IMR-90 (cell line): ENCODE measurements around the gene SOX6. TPM values are rescaled to one million over a fixed set of nuclear protein-coding genes. Genes with fewer than 3 reads are reported as not detected.

Experiments
- ATAC-seq: fragments of 200-7000 bp; cut with Tn5 transposase; 2 replicates; pipeline ENCODE4 v1.9.1; 2020; ENCODE audit warnings: low read depth, mild to moderate bottlenecking, moderate library complexity
- BruUV-seq: library from RNA; stranded (reverse); fragments of 400-500 nt; replicated peaks from 2 replicates; lab custom pipeline; 2021; lab: Mats Ljungman, UMichigan
- CTCF ChIA-PET: fragments of 300-600 bp; formaldehyde crosslinking; extraction: SDS; loops from one replicate; lab custom pipeline; 2021; ENCODE audit warnings: antibody characterized with exemption; lab: Yijun Ruan, JAX
- POLR2A ChIA-PET: fragments of 300-600 bp; sonication (Branson Sonifier 250); formaldehyde crosslinking; loops from one replicate; lab custom pipeline; 2022; ENCODE audit warnings: antibody characterized with exemption; ENCODE audit not compliant: unreplicated experiment; lab: Charles Lee
- DNase-seq: peaks from one replicate; pipeline ENCODE4 v3.0.0; 2013
- H2AFZ ChIP-seq: replicated peaks from 2 replicates; pipeline ENCODE3; 2013; ENCODE audit warnings: low read length, mild to moderate bottlenecking; ENCODE audit not compliant: poor library complexity
- H2AK5ac ChIP-seq: 2 replicates; pipeline ENCODE4 v1.6.1; 2013; ENCODE audit warnings: low read depth, low read length, inconsistent platforms
- H2AK9ac ChIP-seq: replicated peaks from 2 replicates; pipeline ENCODE3; 2013; ENCODE audit warnings: mild to moderate bottlenecking, low read depth, low read length, moderate library complexity; ENCODE audit not compliant: poor library complexity
- H2BK120ac ChIP-seq: 2 replicates; pipeline ENCODE4 v1.6.1; 2013; ENCODE audit warnings: low read depth, low read length, inconsistent platforms
- H2BK15ac ChIP-seq: 3 replicates; pipeline ENCODE4 v1.6.1; 2013; ENCODE audit warnings: low read depth, low read length, inconsistent platforms
- H2BK20ac ChIP-seq: 2 replicates; pipeline ENCODE4 v1.6.1; 2013; ENCODE audit warnings: low read depth, mild to moderate bottlenecking, inconsistent platforms, low read length, moderate library complexity
- H2BK5ac ChIP-seq: 2 replicates; pipeline ENCODE4 v1.6.1; 2013; ENCODE audit warnings: mild to moderate bottlenecking, low read depth, low read length, inconsistent platforms; ENCODE audit not compliant: poor library complexity, severe bottlenecking
- H3K14ac ChIP-seq: replicated peaks from 2 replicates; pipeline ENCODE4 v1.6.1; 2013; ENCODE audit warnings: low read depth, low read length, inconsistent platforms
- H3K18ac ChIP-seq: 2 replicates; pipeline ENCODE4 v1.6.1; 2013; ENCODE audit warnings: low read depth, low read length, control low read depth
- H3K23ac ChIP-seq: 2 replicates; pipeline ENCODE4 v1.6.1; 2013; ENCODE audit warnings: low read depth, low read length, inconsistent platforms
- H3K27ac ChIP-seq: 2 replicates; pipeline ENCODE4 v1.5.1; 2013; ENCODE audit warnings: mild to moderate bottlenecking, control low read depth, low read length; ENCODE audit not compliant: insufficient read depth
- H3K27me3 ChIP-seq: 2 replicates; pipeline ENCODE4 v1.6.1; 2013; ENCODE audit warnings: low read length; ENCODE audit not compliant: control insufficient read depth, insufficient read depth
- H3K36me3 ChIP-seq: 2 replicates; pipeline ENCODE4 v1.6.1; 2013; ENCODE audit warnings: low read length, mixed read lengths; ENCODE audit not compliant: control insufficient read depth, insufficient read depth
- H3K4ac ChIP-seq: 2 replicates; pipeline ENCODE4 v1.6.1; 2013; ENCODE audit warnings: low read depth, low read length, inconsistent platforms
- H3K4me1 ChIP-seq: 2 replicates; pipeline ENCODE4 v1.6.1; 2013; ENCODE audit warnings: low read length, mixed read lengths; ENCODE audit not compliant: control insufficient read depth, insufficient read depth
- H3K4me2 ChIP-seq: 2 replicates; pipeline ENCODE4 v1.6.1; 2013; ENCODE audit warnings: low read depth, mild to moderate bottlenecking, control low read depth, low read length, moderate library complexity
- H3K4me3 ChIP-seq: 2 replicates; pipeline ENCODE4 v1.5.1; 2013; ENCODE audit warnings: low read depth, mild to moderate bottlenecking, control low read depth, low read length, moderate library complexity; ENCODE audit not compliant: insufficient read depth
- H3K56ac ChIP-seq: 2 replicates; pipeline ENCODE4 v1.6.1; 2013; ENCODE audit warnings: low read length, inconsistent platforms; ENCODE audit not compliant: insufficient read depth; ENCODE audit errors: extremely low read depth
- H3K79me1 ChIP-seq, 2 experiments: 2 replicates each; pipeline ENCODE4 v1.6.1; 2013; ENCODE audit warnings: low read length in 2 of 2, inconsistent platforms in 1 of 2, low read depth in 1 of 2
- H3K9ac ChIP-seq: 2 replicates; pipeline ENCODE4 v1.6.1; 2013; ENCODE audit warnings: low read depth, low read length, control low read depth
- H3K9me1 ChIP-seq: 2 replicates; pipeline ENCODE4 v1.6.1; 2013; ENCODE audit warnings: low read length, inconsistent platforms; ENCODE audit not compliant: insufficient read depth
- H3K9me3 ChIP-seq: 2 replicates; pipeline ENCODE4 v1.6.1; 2013; ENCODE audit warnings: low read length; ENCODE audit not compliant: control insufficient read depth, insufficient read depth
- H4K20me1 ChIP-seq: 2 replicates; pipeline ENCODE4 v1.6.1; 2013; ENCODE audit warnings: low read length, inconsistent platforms; ENCODE audit not compliant: insufficient read depth
- H4K5ac ChIP-seq: 2 replicates; pipeline ENCODE4 v1.6.1; 2013; ENCODE audit warnings: mild to moderate bottlenecking, low read depth, low read length, control low read depth
- H4K8ac ChIP-seq, 2 experiments: 2 replicates each; pipeline ENCODE4 v1.6.1; 2013; ENCODE audit warnings: low read depth in 2 of 2, low read length in 2 of 2, control low read depth in 1 of 2, inconsistent platforms in 1 of 2
- H4K91ac ChIP-seq: 2 replicates; pipeline ENCODE4 v1.6.1; 2013; ENCODE audit warnings: low read depth, low read length, inconsistent platforms; ENCODE audit not compliant: insufficient read depth
- BHLHE40 ChIP-seq: fragments of 150-350 bp; IDR thresholded peaks from 2 replicates; pipeline ENCODE4 v1.6.1; 2016; ENCODE audit warnings: mild to moderate bottlenecking, low read depth, low read length
- CEBPB ChIP-seq: IDR thresholded peaks from 2 replicates; pipeline ENCODE4 v1.6.1; 2012; ENCODE audit warnings: low read depth, low read length, improper control_type of control experiment
- CHD1 ChIP-seq: IDR thresholded peaks from 2 replicates; pipeline ENCODE4 v1.6.1; 2012; ENCODE audit warnings: low read depth, low read length, improper control_type of control experiment
- FOS ChIP-seq: fragments of 150-350 bp; IDR thresholded peaks from 2 replicates; pipeline ENCODE4 v1.6.1; 2016; ENCODE audit warnings: low read depth, low read length
- MAFK ChIP-seq: IDR thresholded peaks from 2 replicates; pipeline ENCODE4 v1.6.1; 2012; ENCODE audit warnings: low read depth, low read length, improper control_type of control experiment
- MAZ ChIP-seq: IDR thresholded peaks from 2 replicates; pipeline ENCODE4 v1.6.1; 2012; ENCODE audit warnings: low read depth, mild to moderate bottlenecking, low read length, improper control_type of control experiment, moderate library complexity, borderline replicate concordance
- MXI1 ChIP-seq: IDR thresholded peaks from 2 replicates; pipeline ENCODE4 v1.6.1; 2012; ENCODE audit warnings: low read depth, mild to moderate bottlenecking, low read length, moderate library complexity, borderline replicate concordance
- NFE2L2 ChIP-seq: fragments of 150-350 bp; IDR thresholded peaks from 2 replicates; pipeline ENCODE4 v1.6.1; 2016; ENCODE audit warnings: low read depth, mild to moderate bottlenecking, low read length
- POLR2A ChIP-seq: IDR thresholded peaks from 2 replicates; pipeline ENCODE4 v1.6.1; 2012; ENCODE audit warnings: mild to moderate bottlenecking, low read depth, low read length
- RAD21 ChIP-seq: IDR thresholded peaks from 2 replicates; pipeline ENCODE4 v1.6.1; 2012; ENCODE audit warnings: low read length, improper control_type of control experiment
- RCOR1 ChIP-seq: IDR thresholded peaks from 2 replicates; pipeline ENCODE4 v1.6.1; 2012; ENCODE audit warnings: mild to moderate bottlenecking, low read length, improper control_type of control experiment; ENCODE audit not compliant: insufficient replicate concordance
- RFX5 ChIP-seq: IDR thresholded peaks from 2 replicates; pipeline ENCODE4 v1.8.0; 2012; ENCODE audit warnings: low read depth, mild to moderate bottlenecking, low read length, moderate library complexity
- SMC3 ChIP-seq: fragments of 150-350 bp; IDR thresholded peaks from 2 replicates; pipeline ENCODE4 v1.6.1; 2016; ENCODE audit warnings: low read depth, mild to moderate bottlenecking, antibody characterized with exemption, low read length, moderate library complexity
- WGBS, 2 experiments: methylation state at CpG; one replicate each; pipeline versions ENCODE4 v1.1.5 to v1.1.7; 2013; ENCODE audit warnings: missing lambda C conversion rate in 2 of 2; ENCODE audit not compliant: insufficient read length in 1 of 2; ENCODE audit errors: extremely low coverage in 2 of 2; 5-methylcytosine and 5-hydroxymethylcytosine counted together
- dilution Hi-C: fragments of 300-500 bp; cut with HindIII; formaldehyde crosslinking; loops from one replicate; pipeline ENCODE4 v1.14.3; 2018; ENCODE audit warnings: low sequenced_read_pairs; ENCODE audit not compliant: unreplicated experiment
- in situ Hi-C: fragments of 300-500 bp; cut with MboI; formaldehyde crosslinking; loops from 3 replicates; pipeline ENCODE4 v1.14.3; 2019; ENCODE audit warnings: low sequenced_read_pairs, inconsistent platforms, mixed read lengths
- intact Hi-C: fragments of 100-400 bp; cut with micrococcal nuclease; formaldehyde crosslinking; loops from 2 replicates; pipeline ENCODE4 v1.10.0; 2022
- polyA plus RNA-seq, 3 experiments: library from polyadenylated mRNA; depleted of rRNA; stranded (reverse); fragments of >200 nt; gene quantifications; 2 replicates each; pipeline ENCODE4 v1.2.3, GENCODE V29; 2012; ENCODE audit warnings: low replicate concordance in 1 of 3
- total RNA-seq: library from RNA; depleted of rRNA; stranded (reverse); fragments of >200 nt; gene quantifications from 2 replicates; pipeline ENCODE4 v1.2.3, GENCODE V29; 2012
- TF ChIP-seq, protein P1 (sequence below): fragments of 150-350 bp; IDR thresholded peaks from 2 replicates; pipeline ENCODE4 v1.6.1; 2016; ENCODE audit warnings: low read depth, mild to moderate bottlenecking, low read length, moderate library complexity, borderline replicate concordance
- TF ChIP-seq, protein P2 (sequence below): fragments of 150-350 bp; IDR thresholded peaks from 2 replicates; pipeline ENCODE4 v1.6.1; 2017; ENCODE audit warnings: mild to moderate bottlenecking, antibody characterized with exemption, low read length, low read depth
- TF ChIP-seq, protein P3 (sequence below): conservative IDR thresholded peaks from 2 replicates; pipeline ENCODE4 v1.5.1; 2012; ENCODE audit warnings: mild to moderate bottlenecking, low read depth, low read length, improper control_type of control experiment

The SOX6 gene
- total and polyA plus RNA-seq, 2 of the 4 experiments (the other 2 are of a cell fraction) = 1.7 to 7.7 TPM

DNA sequence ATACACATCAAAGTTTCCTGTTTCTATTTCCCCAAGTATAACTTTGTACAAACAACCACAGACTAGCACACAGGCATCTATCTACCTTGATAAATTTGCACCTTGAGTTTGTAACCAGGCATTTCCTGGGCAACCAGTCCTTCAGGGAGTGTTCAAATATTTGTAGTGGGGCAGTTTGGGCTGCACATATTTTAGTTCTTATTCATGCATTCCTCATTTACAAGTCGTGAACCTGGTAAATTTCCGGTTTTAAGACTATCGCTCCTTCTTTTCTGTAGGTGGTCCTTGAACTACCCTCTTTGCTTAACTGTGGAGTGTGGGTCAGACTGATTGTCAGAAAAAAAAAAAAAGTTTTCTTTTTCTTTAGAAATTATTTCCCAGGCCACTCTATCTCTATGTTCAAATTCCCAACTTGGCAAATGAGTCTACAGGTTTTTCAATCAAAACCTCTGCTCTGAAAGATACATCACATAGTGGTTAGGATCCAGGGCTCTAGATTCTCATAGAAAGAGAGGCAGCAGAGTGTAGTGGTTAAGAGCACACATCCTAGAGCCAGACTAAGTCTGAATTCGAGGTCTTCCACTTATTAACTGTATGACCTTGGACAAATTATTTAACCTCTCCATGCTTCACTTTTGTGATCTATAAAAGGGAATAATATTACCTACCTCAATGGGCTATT, 201.5 kb downstream of the SOX6 start:
- no peaks in the 10 kb centered on the region for H3K79me1 ChIP-seq
- H2BK15ac ChIP-seq = no peak overlapping the region
- ChIA-PET POLR2A (no interaction called here), CTCF (no interaction called here)
- peak; percentile 49 for ATAC-seq
- H3K18ac ChIP-seq = no peak overlapping the region
- no peaks in the 10 kb centered on the region; the same call in 1 of the 2 replicates for H3K4me1 ChIP-seq
- no peaks in the 10 kb centered on the region for H3K36me3 ChIP-seq
- no peak overlapping the region for H3K4ac ChIP-seq
- dilution Hi-C loops (no loop called here), in situ Hi-C loops (no loop called here), intact Hi-C loops (no loop called here)
- no peak overlapping the region for H4K5ac ChIP-seq
- no peak overlapping the region for H3K14ac ChIP-seq
- H3K4me2 ChIP-seq = no peak overlapping the region
- no peak overlapping the region for H2AK5ac ChIP-seq
- H3K27ac ChIP-seq = no peak overlapping the region
- no peak overlapping the region for H3K56ac ChIP-seq
- no peak overlapping the region for H3K9ac ChIP-seq
- no peak overlapping the region for H2AFZ ChIP-seq
- H2BK120ac ChIP-seq = no peak overlapping the region
- peak overlapping the region; percentile 27; the same call in 1 of the 2 replicates for H2BK20ac ChIP-seq
- no peaks in the 10 kb centered on the region for H3K9me3 ChIP-seq
- no peak overlapping the region for H4K8ac ChIP-seq
- no CpG with 5 or more reads among the region's 4 CpGs for WGBS, 2 experiments
- no peak overlapping the region for H2BK5ac ChIP-seq
- H3K27me3 ChIP-seq = no peaks in the 10 kb centered on the region
- no TSS peak for BruUV-seq
- H4K91ac ChIP-seq = no peak overlapping the region
- no peak for DNase-seq
- no peak overlapping the region for H3K4me3 ChIP-seq
- H3K9me1 ChIP-seq = no peaks in the 10 kb centered on the region
- no peak overlapping the region for H2AK9ac ChIP-seq
- H4K20me1 ChIP-seq = no peaks in the 10 kb centered on the region
- no peak overlapping the region for H3K23ac ChIP-seq
- TF ChIP-seq FOS (no peak), POLR2A (no peak), NFE2L2 (no peak), MAFK (no peak), RFX5 (no peak), CHD1 (no peak), SMC3 (no peak), MXI1 (no peak), MAZ (no peak), CEBPB (no peak), RAD21 (no peak), BHLHE40 (no peak), RCOR1 (no peak)
- TF ChIP-seq, protein P1, sequence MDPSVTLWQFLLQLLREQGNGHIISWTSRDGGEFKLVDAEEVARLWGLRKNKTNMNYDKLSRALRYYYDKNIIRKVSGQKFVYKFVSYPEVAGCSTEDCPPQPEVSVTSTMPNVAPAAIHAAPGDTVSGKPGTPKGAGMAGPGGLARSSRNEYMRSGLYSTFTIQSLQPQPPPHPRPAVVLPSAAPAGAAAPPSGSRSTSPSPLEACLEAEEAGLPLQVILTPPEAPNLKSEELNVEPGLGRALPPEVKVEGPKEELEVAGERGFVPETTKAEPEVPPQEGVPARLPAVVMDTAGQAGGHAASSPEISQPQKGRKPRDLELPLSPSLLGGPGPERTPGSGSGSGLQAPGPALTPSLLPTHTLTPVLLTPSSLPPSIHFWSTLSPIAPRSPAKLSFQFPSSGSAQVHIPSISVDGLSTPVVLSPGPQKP = no peak
- TF ChIP-seq, protein P2, sequence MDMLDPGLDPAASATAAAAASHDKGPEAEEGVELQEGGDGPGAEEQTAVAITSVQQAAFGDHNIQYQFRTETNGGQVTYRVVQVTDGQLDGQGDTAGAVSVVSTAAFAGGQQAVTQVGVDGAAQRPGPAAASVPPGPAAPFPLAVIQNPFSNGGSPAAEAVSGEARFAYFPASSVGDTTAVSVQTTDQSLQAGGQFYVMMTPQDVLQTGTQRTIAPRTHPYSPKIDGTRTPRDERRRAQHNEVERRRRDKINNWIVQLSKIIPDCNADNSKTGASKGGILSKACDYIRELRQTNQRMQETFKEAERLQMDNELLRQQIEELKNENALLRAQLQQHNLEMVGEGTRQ = no peak
- TF ChIP-seq, protein P3, sequence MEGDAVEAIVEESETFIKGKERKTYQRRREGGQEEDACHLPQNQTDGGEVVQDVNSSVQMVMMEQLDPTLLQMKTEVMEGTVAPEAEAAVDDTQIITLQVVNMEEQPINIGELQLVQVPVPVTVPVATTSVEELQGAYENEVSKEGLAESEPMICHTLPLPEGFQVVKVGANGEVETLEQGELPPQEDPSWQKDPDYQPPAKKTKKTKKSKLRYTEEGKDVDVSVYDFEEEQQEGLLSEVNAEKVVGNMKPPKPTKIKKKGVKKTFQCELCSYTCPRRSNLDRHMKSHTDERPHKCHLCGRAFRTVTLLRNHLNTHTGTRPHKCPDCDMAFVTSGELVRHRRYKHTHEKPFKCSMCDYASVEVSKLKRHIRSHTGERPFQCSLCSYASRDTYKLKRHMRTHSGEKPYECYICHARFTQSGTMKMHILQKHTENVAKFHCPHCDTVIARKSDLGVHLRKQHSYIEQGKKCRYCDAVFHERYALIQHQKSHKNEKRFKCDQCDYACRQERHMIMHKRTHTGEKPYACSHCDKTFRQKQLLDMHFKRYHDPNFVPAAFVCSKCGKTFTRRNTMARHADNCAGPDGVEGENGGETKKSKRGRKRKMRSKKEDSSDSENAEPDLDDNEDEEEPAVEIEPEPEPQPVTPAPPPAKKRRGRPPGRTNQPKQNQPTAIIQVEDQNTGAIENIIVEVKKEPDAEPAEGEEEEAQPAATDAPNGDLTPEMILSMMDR = no peak
